Fibroblast of skin of abdomen (primary cell): ENCODE measurements around the gene CRNN.

Experiments
- DNase-seq: peaks from one replicate; pipeline ENCODE4 v3.0.0-alpha.2; 2013

Gene CRNN

DNA sequence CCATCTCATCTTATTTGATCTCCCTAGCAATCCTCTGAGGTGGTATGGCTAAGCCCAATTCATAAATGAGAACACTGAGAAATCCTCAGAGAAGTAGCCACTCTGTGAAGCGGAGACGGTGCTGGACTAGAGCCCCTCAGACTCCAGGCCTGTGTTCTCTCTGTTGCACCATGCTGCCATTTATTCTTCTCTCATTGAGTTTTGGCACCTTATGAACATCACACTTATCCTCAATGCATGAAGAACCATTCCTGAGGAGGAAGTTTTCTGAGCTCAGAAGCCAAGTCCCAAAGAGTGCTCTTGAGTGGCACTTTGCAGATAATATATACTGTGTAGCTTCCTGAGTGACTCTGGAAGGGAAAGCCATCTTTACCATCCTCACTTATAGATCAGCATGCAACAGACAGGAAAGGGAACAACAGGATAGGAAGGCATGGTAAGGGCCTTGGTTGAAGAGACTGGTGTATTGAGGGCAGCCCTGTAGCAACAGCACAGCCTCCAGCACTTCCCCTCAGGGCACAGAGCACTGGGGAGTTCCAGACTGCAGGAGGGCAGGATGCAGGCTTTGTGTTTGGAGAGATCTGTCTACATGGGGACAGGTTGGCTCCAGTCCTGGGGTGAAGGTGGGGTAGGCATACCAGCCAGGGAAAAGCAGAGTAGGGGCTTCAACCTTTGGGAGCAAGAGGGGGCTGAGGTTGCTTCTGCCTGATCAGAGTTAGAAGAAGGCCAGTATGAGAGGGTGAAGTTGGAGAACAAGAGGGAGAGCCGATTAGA lies 1.6 kb upstream of the CRNN start:
- DNase-seq = no peak

DNA sequence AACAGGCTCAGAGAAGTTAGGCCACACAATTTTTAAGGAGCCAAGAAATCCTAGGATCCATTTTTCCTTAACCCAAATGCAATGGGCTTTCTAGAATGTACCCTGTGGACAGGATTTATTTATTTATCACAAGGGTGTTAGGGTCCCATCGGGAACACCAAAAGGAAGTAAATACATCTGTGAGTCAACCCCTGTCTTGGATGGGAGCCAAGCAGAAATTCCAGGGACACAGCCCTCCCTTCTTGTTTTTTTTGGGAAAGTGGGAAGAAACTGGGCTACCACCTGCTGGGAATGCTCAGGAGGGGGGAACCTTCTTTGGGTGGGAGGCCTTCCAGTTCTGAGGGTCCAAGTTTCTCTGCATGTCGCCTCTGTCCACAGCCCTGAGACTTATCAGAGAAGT lies 1.3 kb downstream of the CRNN start:
- no peak for DNase-seq

DNA sequence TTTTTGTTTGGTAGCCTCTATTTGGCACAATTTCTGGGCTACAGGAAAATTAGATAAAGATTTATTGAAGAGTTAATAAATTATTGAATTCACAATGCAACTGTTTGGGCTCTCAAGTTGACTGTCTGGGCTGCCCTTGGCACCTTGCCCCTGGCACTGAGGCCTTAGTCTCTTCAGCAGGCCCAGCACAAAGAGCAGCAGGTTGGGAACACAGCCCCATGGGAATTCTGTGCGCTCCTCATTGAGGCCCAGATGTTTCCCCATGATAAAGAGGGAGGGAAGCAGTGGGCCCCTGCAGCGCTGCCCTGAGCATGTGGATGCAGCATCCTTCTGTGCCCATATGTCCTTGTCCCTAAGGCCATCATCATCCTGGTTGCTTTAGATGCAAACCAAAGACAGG lies 2.9 kb downstream of the CRNN start:
- DNase-seq = no peak

DNA sequence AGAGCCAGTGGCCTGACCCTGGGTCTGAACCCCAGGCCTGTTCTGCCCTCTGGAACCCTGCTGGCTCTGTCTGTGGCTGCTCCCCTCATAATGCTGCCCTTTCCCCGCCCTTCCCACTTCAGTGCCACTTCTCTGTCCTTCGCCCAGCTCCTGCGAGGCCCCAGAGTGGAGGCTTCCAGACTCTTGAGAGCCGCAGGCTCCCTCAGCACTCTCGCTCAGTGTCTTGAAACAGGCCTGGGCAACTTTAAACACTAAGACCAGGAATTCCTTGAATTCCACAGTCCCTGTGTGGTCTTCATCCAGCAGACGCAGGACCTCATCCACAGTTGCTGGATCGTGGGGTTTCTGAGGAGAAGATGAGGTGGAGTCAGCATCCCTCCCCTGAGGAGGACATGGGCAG lies 3.5 kb downstream of the CRNN start:
- peak; percentile 40 for DNase-seq

DNA sequence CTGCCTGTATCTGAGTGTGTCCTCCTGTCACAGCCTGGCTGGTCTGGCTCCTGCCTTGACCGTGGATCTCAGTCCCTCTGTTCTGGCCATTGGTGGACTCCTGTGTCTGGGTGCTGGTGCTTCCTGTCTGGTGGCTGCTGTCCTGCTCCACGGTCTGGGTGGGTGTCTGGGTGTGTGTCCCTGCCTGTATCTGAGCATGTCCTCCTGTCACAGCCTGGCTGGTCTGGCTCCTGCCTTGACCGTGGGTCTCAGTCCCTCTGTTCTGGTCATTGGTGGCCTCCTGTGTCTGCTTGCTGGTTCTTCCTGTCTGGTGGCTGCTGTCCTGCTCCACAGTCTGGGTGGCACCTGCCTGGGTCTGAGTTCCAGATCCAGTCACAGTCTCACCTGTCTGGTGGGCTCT lies 4.0 kb downstream of the CRNN start:
- DNase-seq = no peak

DNA sequence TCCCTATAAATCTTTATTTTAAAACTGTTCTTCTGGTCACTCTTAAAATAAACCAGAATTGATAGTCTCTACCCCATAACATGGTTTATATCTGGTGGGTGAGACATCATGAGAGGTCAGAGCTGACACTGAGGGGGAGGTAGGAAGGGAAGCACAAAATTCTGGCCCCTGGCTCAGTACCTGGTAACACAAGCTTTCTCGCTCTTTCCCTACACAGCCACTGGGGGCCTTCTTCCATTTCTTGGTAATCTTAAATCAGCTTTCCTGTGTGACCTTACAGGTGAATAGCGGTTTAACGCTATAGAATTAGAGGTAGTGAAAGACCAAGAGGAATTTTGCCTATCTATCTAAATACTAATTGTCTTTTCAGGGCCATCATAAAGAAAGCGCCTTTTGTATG lies 5.4 kb downstream of the CRNN start:
- no peak for DNase-seq

DNA sequence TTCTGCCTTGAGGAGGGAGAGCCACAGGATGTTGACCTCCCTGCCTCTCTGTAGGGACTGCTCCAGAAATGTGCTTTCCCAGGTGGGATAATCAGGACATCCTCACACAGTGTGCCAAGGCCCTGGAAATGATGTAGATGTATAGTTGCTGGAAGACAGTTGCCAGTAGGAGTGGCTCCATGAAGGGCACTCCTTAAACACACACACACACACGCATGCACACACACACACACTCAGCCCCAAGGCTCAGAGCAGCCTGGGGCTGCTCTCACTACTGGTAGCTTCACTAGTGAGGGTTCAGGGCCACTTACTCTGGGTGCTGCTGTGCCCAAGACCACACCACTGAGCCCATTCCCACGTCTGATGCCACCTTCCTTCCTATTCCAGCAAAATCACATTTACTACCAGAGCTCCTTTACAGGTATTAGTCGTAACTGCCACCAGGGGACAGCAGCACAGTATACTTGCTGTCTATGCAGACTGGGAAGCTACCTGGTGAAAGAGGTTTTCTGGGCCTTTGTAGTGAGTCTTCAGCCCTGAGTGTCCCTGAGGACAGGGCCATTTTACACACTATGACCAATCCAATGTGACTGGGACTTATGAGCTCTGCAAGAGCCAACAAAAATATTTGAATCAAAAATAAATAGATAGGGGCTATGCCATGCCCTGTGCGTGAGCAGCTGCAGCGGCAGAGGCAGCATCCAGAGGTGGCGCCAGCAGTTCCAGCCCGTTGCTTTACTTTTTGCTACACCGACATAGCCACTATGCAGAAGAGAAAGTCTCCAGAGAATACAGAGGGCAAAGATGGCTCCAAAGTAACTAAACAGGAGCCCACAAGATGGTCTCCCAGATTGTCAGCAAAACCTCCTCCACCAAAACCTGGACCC lies 15.0 kb downstream of the CRNN start:
- DNase-seq = no peak

DNA sequence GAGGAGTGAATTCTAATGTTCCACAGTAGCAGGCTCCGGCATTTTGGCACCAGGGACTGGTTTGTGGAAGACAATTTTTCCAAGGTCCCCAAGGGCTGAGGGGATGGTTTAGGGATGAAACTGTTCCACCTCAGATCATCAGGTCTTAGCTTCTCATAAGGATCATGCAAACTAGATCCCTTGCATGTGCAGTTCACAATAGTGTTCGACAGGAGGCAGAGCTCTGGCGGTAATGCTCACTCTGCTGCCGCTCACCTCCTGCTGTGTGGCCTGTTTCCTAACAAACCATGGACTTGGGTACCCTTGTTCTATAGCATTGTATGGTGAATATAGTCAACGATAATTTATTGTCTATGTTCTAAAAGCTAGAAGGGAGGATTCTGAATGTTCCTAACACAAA lies 16.6 kb downstream of the CRNN start:
- no peak for DNase-seq

DNA sequence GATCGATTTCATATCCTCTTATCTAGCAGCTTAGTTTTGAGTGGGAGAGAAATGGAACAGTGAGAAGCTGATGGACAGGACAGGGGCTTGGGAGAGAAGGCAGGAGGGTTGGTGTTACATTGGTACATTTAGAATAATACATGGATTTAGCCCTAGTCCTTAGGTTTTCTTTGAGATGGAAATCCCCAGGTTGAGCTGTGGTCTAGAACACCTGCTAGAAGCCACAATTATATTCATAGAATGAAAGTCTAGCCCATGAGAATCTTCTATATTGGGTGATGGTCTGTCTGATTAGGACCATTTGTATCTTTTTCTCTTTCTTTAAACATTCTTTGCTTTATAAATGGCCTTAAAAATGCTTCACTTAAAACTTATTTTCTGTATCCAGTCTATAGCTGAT lies 19.9 kb downstream of the CRNN start:
- no peak for DNase-seq

DNA sequence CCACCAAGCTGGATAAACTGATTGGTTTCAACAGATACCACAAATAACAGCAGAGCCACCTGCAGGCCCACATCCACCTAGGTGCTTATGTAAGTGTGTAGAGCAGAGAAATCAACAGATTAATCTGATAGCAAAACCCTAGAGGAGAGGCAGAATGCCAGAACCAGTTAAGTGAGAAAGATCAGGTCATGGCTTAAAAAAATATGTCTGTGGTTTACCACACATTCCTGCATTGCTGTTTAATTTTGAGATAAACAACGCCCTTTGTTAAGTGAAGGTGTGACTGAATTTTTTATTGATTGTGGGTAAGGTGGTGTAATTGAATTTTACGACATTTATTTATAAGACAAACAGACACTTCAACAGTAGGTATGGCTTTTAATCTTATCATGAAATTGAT lies 21.2 kb downstream of the CRNN start:
- DNase-seq = no peak

DNA sequence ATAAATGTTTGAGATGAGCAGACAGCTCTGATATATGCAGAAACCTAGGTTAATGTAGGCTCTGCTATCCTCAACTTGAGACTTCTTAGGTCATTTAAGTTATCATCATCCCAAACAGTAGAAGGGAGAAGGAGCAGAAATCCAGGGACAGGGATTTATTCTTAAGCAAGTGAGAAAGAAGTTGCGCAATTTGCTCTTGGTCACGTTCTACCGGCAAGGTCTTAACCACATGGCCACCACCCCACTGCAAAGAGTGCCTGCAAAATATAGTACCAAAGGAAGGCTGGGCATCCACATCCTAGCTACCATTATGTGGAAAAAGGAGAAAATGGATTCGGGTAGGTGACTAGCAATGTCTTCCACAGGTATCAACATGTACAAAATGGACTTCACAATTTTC lies 25.2 kb downstream of the CRNN start:
- no peak for DNase-seq

DNA sequence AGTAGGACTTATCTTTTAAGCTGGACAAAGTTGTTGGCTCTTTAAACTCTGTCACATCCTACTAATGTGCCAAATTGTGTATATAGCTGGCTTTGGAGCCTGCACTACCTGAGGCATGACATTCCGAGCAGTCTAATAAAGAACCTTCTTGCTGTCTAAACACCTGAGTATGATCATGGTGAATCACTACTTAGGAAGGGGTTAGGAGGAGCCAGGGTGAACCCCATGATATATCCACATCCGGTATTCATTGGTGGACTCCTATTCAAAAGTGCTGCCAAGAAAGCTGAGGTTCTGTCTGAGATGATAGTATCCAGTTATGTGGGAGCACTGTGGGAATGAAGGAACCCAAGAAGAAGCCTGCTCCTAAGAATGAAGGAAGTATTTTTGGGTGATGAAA lies 27.1 kb downstream of the CRNN start:
- no peak for DNase-seq

DNA sequence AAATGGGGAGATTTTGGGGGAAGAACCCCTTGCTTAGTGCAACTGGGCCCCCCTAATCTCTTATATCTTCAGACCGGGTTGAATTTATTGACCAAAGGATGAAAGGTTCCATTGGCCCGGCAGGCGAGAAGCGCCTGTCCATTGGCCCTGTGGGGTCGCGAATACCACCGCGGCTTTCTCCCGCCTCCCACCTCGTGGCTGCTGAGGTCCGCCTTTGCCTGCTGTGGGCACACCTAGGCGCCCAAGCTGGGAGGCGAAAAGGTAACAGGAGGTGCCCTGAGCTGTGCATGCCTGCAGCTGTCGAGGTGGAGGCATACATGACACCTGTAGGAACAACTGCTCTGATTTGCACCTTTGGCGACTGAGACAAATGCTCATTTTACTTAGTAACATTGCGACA lies 33.1 kb downstream of the CRNN start:
- no peak for DNase-seq

DNA sequence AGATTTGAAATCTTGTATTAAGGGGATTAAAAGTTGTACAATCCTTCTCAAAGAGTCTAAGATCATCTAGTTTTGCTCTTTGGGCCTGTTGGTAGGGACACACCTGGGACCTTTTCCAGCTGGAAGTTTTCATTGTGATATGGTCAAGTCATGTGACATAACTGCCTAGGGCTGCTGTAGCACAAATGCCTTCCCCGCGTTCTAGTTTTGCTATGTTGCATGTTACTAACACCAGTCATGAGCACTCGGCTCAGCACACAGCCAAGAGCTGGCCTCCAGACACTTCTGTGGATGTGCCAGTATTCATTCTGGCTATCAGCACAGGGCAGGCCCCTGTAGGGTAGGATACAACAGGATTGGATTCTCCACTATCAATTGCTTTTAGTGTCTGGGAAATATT lies 39.6 kb downstream of the CRNN start:
- DNase-seq = no peak

DNA sequence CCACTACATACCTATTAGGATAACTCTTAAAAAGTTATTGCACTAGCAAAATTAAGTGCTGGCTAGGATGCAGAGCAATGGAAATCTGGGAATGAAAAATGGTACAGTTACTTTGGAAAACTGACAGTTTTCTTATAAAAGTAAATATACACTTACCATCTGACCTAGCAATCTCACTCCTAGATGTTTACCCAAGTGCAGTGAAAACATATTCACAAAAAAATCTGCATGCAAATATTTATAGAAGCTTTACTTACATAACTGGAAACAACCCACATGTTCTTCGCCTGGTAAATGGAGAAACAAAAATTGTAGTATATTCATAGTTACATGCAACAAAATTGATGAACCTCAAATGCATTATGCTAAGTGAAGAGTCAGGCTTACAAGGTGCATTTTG lies 41.4 kb downstream of the CRNN start:
- DNase-seq = no peak

DNA sequence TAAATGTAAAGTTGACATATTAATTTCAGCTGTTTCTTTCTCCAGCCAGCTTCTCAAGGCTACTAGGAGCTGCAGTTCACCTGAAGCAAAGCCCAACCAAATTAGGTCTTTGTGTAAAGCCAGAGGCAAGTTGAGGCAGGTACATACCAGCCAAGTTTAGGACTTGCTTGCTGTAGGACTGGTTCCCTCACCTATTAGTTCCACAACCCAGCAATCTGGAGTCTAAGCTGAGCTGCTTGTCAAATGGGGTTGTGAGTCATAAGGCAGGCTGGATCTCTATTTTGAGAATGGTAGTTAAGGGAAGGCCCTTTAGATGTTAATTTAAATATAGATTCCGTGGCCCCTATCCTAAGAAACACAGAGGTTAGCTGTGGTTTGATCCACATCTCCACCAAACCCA lies 46.6 kb downstream of the CRNN start:
- DNase-seq = no peak

DNA sequence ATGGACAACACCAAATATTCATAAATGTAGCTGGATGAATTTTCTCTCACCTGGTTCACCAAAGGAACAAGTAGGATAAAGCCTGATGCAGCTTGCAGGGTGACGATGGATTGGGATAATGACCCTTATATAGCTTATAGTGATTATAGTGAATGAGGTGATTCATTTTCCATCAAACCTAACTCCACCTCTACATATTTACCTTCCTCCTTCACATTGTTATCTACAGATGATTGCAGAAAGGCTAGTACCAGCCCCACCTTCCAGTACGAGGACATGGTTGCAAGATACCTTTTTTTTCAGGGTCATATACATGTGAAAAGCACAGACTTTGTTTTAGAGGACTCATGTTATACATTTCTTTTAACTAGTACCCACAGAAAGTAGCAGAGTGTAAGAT lies 54.2 kb downstream of the CRNN start, which contains the start of gene FLG2:
FLG2 (minus strand) TSS at position 101 of the 400 bp plus-strand sequence. CDS start 1,122 bp downstream, outside the sequence.
- DNase-seq = no peak
